B cell (primary cell): Measurements from ENCODE around the gene SYT17. TPM values are rescaled to one million over a fixed set of nuclear protein-coding genes. Genes with fewer than 3 reads are reported as not detected.
A peak's percentile ranks its signal among the peaks of the same experiment; 100 is the strongest.

Source experiments
- ATAC-seq: fragments of 200-7000 bp; cut with Tn5 transposase; one replicate; pipeline ENCODE4 v1.10.0; 2021; ENCODE audit warnings: low read depth, mild to moderate bottlenecking, moderate number of reproducible peaks, moderate library complexity
- CTCF ChIA-PET: fragments of 350-600 bp; sonication (Branson Sonifier 250); formaldehyde crosslinking; loops from one replicate; lab custom pipeline; 2021; ENCODE audit warnings: antibody characterized with exemption, inconsistent platforms; lab: Charles Lee
- POLR2A ChIA-PET: fragments of 350-600 bp; sonication (Branson Sonifier 250); formaldehyde crosslinking; loops from one replicate; lab custom pipeline; 2021; ENCODE audit warnings: antibody characterized with exemption; lab: Charles Lee
- DNase-seq: peaks from one replicate; pipeline ENCODE4 v3.0.0; 2013
- H2AFZ ChIP-seq: 2 replicates; pipeline ENCODE4 v1.6.1; 2012; ENCODE audit warnings: mild to moderate bottlenecking, low read depth, low read length; ENCODE audit not compliant: insufficient read depth, poor library complexity, severe bottlenecking
- H3K27ac ChIP-seq, 2 donors: 1 replicate in 1 of 2; 2 replicates in 1 of 2; pipeline ENCODE4 v1.5.1; 2012 to 2013; ENCODE audit warnings: low read length in 2 of 2, mild to moderate bottlenecking in 2 of 2, moderate library complexity in 1 of 2
- H3K27me3 ChIP-seq, 4 experiments: fragments of 200-600 bp in 1 of 4; sonication (generic) in 1 of 4; replicated peaks in 1 of 4; 1 replicate in 2 of 4; 2 replicates in 2 of 4; pipeline versions ENCODE4 v1.6.1 to v1.7.0; 2013 to 2016; ENCODE audit warnings: low read length in 3 of 4, mild to moderate bottlenecking in 2 of 4, mixed read lengths in 1 of 4, moderate library complexity in 1 of 4; ENCODE audit not compliant: insufficient read depth in 4 of 4, control insufficient read depth in 3 of 4; ENCODE audit errors: control extremely low read depth in 1 of 4
- H3K36me3 ChIP-seq, 2 experiments: replicated peaks in 1 of 2; 1 replicate in 1 of 2; 2 replicates in 1 of 2; pipeline versions ENCODE4 v1.6.1 to v1.7.1; 2013; ENCODE audit warnings: low read length in 1 of 2; ENCODE audit not compliant: insufficient read depth in 2 of 2, control insufficient read depth in 1 of 2; ENCODE audit errors: control extremely low read depth in 1 of 2, extremely low read depth in 1 of 2
- H3K4me1 ChIP-seq, 2 donors: fragments of 200-600 bp in 1 of 2; sonication (generic) in 1 of 2; 1 replicate in 1 of 2; 2 replicates in 1 of 2; pipeline versions ENCODE4 v1.5.1 to v1.6.1; 2013 to 2017; ENCODE audit warnings: low read length in 2 of 2; ENCODE audit not compliant: control insufficient read depth in 2 of 2, insufficient read depth in 2 of 2
- H3K4me2 ChIP-seq: replicated peaks from 2 replicates; pipeline ENCODE3; 2012; ENCODE audit warnings: mild to moderate bottlenecking, low read depth, low read length; ENCODE audit not compliant: poor library complexity, severe bottlenecking
- H3K4me3 ChIP-seq, 5 experiments: fragments of 200-600 bp in 1 of 5; sonication (generic) in 1 of 5; 1 replicate in 3 of 5; 2 replicates in 2 of 5; pipeline versions ENCODE4 v1.5.1 to v1.7.0; 2011 to 2016; ENCODE audit warnings: low read length in 4 of 5, mild to moderate bottlenecking in 4 of 5, low read depth in 2 of 5, control low read depth in 1 of 5, moderate library complexity in 1 of 5; ENCODE audit not compliant: insufficient read depth in 1 of 5; ENCODE audit errors: control extremely low read depth in 1 of 5, extremely low read depth in 1 of 5
- H3K79me2 ChIP-seq: fragments of 200-600 bp; sonication (generic); one replicate; pipeline ENCODE4 v1.6.0; 2016; ENCODE audit warnings: low read length; ENCODE audit not compliant: control insufficient read depth, insufficient read depth
- H3K9ac ChIP-seq: fragments of 200-600 bp; sonication (generic); 2 replicates; pipeline ENCODE4 v1.6.1; 2017; ENCODE audit warnings: mild to moderate bottlenecking, low read length, moderate library complexity
- H3K9me3 ChIP-seq, 3 donors: one replicate each; pipeline versions ENCODE4 v1.6.1 to v1.7.1; 2013; ENCODE audit warnings: low read length in 2 of 3; ENCODE audit not compliant: control insufficient read depth in 2 of 3, insufficient read depth in 1 of 3; ENCODE audit errors: control extremely low read depth in 1 of 3
- H4K20me1 ChIP-seq: 2 replicates; pipeline ENCODE4 v1.6.0; 2012; ENCODE audit warnings: mild to moderate bottlenecking, low read length; ENCODE audit not compliant: insufficient read depth, control insufficient read depth, poor library complexity, severe bottlenecking
- H3K27ac Mint-ChIP-seq: one replicate; pipeline ENCODE4 v1.8.0; 2021; ENCODE audit warnings: mixed read lengths
- H3K27me3 Mint-ChIP-seq: one replicate; pipeline ENCODE4 v1.8.0; 2021; ENCODE audit warnings: mixed read lengths
- H3K4me1 Mint-ChIP-seq: one replicate; pipeline ENCODE4 v1.8.0; 2021; ENCODE audit warnings: mixed read lengths
- H3K4me3 Mint-ChIP-seq: one replicate; pipeline ENCODE4 v1.8.0; 2021; ENCODE audit warnings: mixed read lengths
- H3K9me3 Mint-ChIP-seq: one replicate; pipeline ENCODE4 v1.8.0; 2022; ENCODE audit warnings: mixed read lengths; ENCODE audit not compliant: insufficient read depth
- CTCF ChIP-seq: fragments of 200-600 bp; IDR thresholded peaks from one replicate; pipeline ENCODE4 v1.8.0; 2022; ENCODE audit warnings: antibody characterized with exemption, mild to moderate bottlenecking
- EZH2 ChIP-seq: IDR thresholded peaks from 2 replicates; pipeline ENCODE4 v1.6.1; 2012; ENCODE audit warnings: borderline replicate concordance, low read depth, mild to moderate bottlenecking, moderate library complexity, low read length; ENCODE audit not compliant: insufficient read depth, poor library complexity, severe bottlenecking
- WGBS: methylation state at CpG from one replicate; pipeline ENCODE4 v1.1.5; 2013; ENCODE audit warnings: missing lambda C conversion rate; ENCODE audit not compliant: insufficient coverage; 5-methylcytosine and 5-hydroxymethylcytosine counted together
- intact Hi-C: fragments of 100-400 bp; cut with micrococcal nuclease; formaldehyde crosslinking; loops from one replicate; pipeline ENCODE4 v1.10.0; 2022
- polyA plus RNA-seq: library from polyadenylated mRNA; depleted of rRNA; stranded (reverse); fragments of >200 nt; gene quantifications from 2 replicates; pipeline ENCODE4 v1.2.3, GENCODE V29; 2012
- total RNA-seq, 2 donors: library from RNA; stranded (reverse); fragments of 120-200 nt in 1 of 2; gene quantifications; 1 replicate in 1 of 2; 2 replicates in 1 of 2; pipeline versions ENCODE4 v1.2.3 to v1.2.4, GENCODE V29; 2013 to 2022

The SYT17 gene
- total and polyA plus RNA-seq, 2 donors (not counting 1 experiment from before 2014, with no cell fraction given): 24.9 to 27.7 TPM

GRCh38 chr16:19131825-19132218, 36.2 kb upstream of the SYT17 start:
- H3K27me3 Mint-ChIP-seq: no peaks in the 10 kb centered on the region
- Histone ChIP-seq H3K27ac (no peak overlapping the region), H3K4me3 (no peak overlapping the region), H3K79me2 (no peaks in the 10 kb centered on the region), H3K4me2 (no peak overlapping the region), H2AFZ (no peak overlapping the region), H3K27me3 (peaks cover 0 to 5% (median 0%) of the 10 kb centered on the region in 4 experiments), H3K9me3 (peaks cover 0 to 4% (median 0%) of the 10 kb centered on the region in 3 donors), H4K20me1 (no peaks in the 10 kb centered on the region), H3K9ac (no peak overlapping the region), H3K36me3 (no peaks in the 10 kb centered on the region), H3K4me1 (peaks cover 7 to 26% of the 10 kb centered on the region in 2 donors)
- TF ChIP-seq EZH2 (no peak), CTCF (no peak)
- CTCF ChIA-PET: interaction anchor here (1.2 kb wide), 1 partner anchor 46 kb away, joined by 3 read pairs; no protein-coding TSS in a partner anchor
- intact Hi-C loops: loop anchor here (2.0 kb wide), 1 partner anchor 15 kb away; no protein-coding TSS in a partner anchor
- peak overlapping the region; percentile 26 for H3K27ac Mint-ChIP-seq
- DNase-seq (no peak), ATAC-seq (no peak)
- POLR2A ChIA-PET: no interaction called here
- H3K9me3 Mint-ChIP-seq: no peaks in the 10 kb centered on the region
- H3K4me3 Mint-ChIP-seq: no peak overlapping the region
- H3K4me1 Mint-ChIP-seq: peaks cover 46% of the 10 kb centered on the region

GRCh38 chr16:19132255-19132654, 35.8 kb upstream of the SYT17 start:
- Mint-ChIP-seq H3K27me3 (no peaks in the 10 kb centered on the region), H3K4me1 (peaks cover 44% of the 10 kb centered on the region), H3K9me3 (no peaks in the 10 kb centered on the region), H3K27ac (peak overlapping the region; percentile 67), H3K4me3 (no peak overlapping the region)
- no peaks in the 10 kb centered on the region for H4K20me1 ChIP-seq
- H3K79me2 ChIP-seq: no peaks in the 10 kb centered on the region
- no peaks in the 10 kb centered on the region for H3K36me3 ChIP-seq
- peaks cover 7 to 26% of the 10 kb centered on the region in 2 donors for H3K4me1 ChIP-seq
- no peak overlapping the region for H3K27ac ChIP-seq
- DNase-seq: peak; percentile 48
- H3K4me3 ChIP-seq: no peak overlapping the region
- WGBS: no CpG with 5 or more reads among the region's 1 CpG
- POLR2A ChIA-PET: no interaction called here
- peak; percentile 67 for ATAC-seq
- TF ChIP-seq CTCF: no peak
- H3K9ac ChIP-seq: no peak overlapping the region
- H2AFZ ChIP-seq: no peak overlapping the region
- CTCF ChIA-PET: interaction anchor here (1.2 kb wide), 1 partner anchor 46 kb away, joined by 3 read pairs; no protein-coding TSS in a partner anchor
- no peak overlapping the region for H3K4me2 ChIP-seq
- H3K9me3 ChIP-seq: peaks cover 0 to 4% (median 0%) of the 10 kb centered on the region in 3 donors
- intact Hi-C loops: no loop called here
- H3K27me3 ChIP-seq: peaks cover 0 to 7% (median 0%) of the 10 kb centered on the region in 4 experiments
